Thyroid gland (tissue), 4 donors: Measurements from ENCODE around the gene CD6.

Experiments used
- CTCF ChIP-seq, 6 experiments: fragments of 200-600 bp in 3 of 6; fragments of 450-650 bp in 3 of 6; sonication (generic) in 3 of 6; IDR thresholded peaks; one replicate each; pipeline ENCODE4 v1.5.1; 2016 to 2019; ENCODE audit warnings: antibody characterized with exemption in 6 of 6, mild to moderate bottlenecking in 2 of 6, inconsistent platforms in 1 of 6, moderate library complexity in 1 of 6
- POLR2A ChIP-seq, 2 donors: fragments of 450-650 bp; IDR thresholded peaks; one replicate each; pipeline ENCODE4 v1.6.1; 2017; ENCODE audit warnings: antibody characterized with exemption in 2 of 2, mild to moderate bottlenecking in 2 of 2, moderate library complexity in 1 of 2

- TF ChIP-seq POLR2A (IDR thresholded peaks at IDR 0.05) (no peak), CTCF (IDR thresholded peaks at IDR 0.05) (no peak)
These were observed 41.7 kb upstream of the CD6 start for GRCh38 chr11:60929764-60930163.
